Spleen (tissue), 7 donors: ENCODE data around the gene CELA2B.

ENCODE experiments used
- POLR2A ChIP-seq, 3 donors: fragments of 450-650 bp; IDR thresholded peaks; one replicate each; pipeline ENCODE4 v1.5.1; 2017; ENCODE audit warnings: antibody characterized with exemption in 3 of 3, mild to moderate bottlenecking in 1 of 3
- TF ChIP-seq, protein P1 (sequence below), 11 experiments: fragments of 200-600 bp in 7 of 11; fragments of 450-650 bp in 4 of 11; sonication (generic) in 4 of 11; IDR thresholded peaks in 8 of 11; conservative IDR thresholded peaks in 3 of 11; 1 replicate in 7 of 11; 2 replicates in 4 of 11; pipeline versions ENCODE4 v1.4.0 to v1.8.0; 2016 to 2021; ENCODE audit warnings: antibody characterized with exemption in 11 of 11, inconsistent platforms in 4 of 11, mild to moderate bottlenecking in 1 of 11
- donor health status: DM: no; HTN: no; CAD: no; lungs with moderate emphysema.
- donor health status: DM: no; HTN: no; CAD: no.
- donor health status: DM: no; HTN: no; CAD: no.

DNA sequence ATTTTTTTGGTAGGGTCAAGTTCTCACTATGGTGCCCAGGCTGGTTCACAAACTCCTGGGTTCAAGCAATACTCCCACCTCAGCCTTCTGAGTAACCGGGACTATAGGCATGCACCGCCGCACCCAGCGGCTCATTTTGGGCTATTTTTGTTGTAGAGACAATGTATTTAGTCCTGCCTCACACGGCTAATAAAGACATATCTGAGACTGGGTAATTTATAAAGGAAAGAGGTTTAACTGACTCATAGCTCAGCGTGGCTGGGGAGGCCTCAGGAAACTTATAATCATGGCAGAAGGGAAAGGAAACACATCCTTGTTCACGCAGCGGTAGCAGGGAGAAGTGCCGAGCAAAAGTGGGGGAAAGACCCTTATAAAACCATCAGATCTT lies 15.2 kb upstream of the CELA2B start:
- TF ChIP-seq POLR2A (IDR thresholded peaks at IDR 0.05), result no peak
- TF ChIP-seq, protein P1, sequence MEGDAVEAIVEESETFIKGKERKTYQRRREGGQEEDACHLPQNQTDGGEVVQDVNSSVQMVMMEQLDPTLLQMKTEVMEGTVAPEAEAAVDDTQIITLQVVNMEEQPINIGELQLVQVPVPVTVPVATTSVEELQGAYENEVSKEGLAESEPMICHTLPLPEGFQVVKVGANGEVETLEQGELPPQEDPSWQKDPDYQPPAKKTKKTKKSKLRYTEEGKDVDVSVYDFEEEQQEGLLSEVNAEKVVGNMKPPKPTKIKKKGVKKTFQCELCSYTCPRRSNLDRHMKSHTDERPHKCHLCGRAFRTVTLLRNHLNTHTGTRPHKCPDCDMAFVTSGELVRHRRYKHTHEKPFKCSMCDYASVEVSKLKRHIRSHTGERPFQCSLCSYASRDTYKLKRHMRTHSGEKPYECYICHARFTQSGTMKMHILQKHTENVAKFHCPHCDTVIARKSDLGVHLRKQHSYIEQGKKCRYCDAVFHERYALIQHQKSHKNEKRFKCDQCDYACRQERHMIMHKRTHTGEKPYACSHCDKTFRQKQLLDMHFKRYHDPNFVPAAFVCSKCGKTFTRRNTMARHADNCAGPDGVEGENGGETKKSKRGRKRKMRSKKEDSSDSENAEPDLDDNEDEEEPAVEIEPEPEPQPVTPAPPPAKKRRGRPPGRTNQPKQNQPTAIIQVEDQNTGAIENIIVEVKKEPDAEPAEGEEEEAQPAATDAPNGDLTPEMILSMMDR (IDR thresholded peaks at IDR 0.05 in 8 of 11, conservative IDR thresholded peaks at IDR 0.05 in 3 of 11), result no peak
